GM12878 (cell line): ENCODE results near the gene PRR12. TPM values are rescaled to one million over a fixed set of nuclear protein-coding genes. Genes with fewer than 3 reads are reported as not detected.

Source experiments
- ATAC-seq: fragments of 200-7000 bp; cut with Tn5 transposase; 3 replicates; pipeline ENCODE4 v1.9.1; 2020; ENCODE audit warnings: mild to moderate bottlenecking, moderate library complexity
- BruUV-seq: library from RNA; stranded (reverse); fragments of 400-500 nt; replicated peaks from 2 replicates; lab custom pipeline; 2021; lab: Mats Ljungman, UMichigan
- CTCF ChIA-PET: fragments of 300-600 bp; sonication (Branson Sonifier 250); formaldehyde crosslinking; extraction: SDS; loops from one replicate; lab custom pipeline; 2021; ENCODE audit warnings: inconsistent platforms; lab: Yijun Ruan, JAX
- POLR2A ChIA-PET: fragments of 350-600 bp; formaldehyde crosslinking; extraction: SDS; loops from one replicate; lab custom pipeline; 2021; ENCODE audit warnings: inconsistent platforms; lab: Charles Lee
- RAD21 ChIA-PET: fragments of 300-600 bp; sonication (Branson Sonifier 250); formaldehyde crosslinking; loops from one replicate; lab custom pipeline; 2023; ENCODE audit warnings: antibody characterized with exemption; ENCODE audit not compliant: unreplicated experiment; lab: Charles Lee
- SMC1A ChIA-PET: fragments of 300-600 bp; sonication (Branson Sonifier 250); formaldehyde crosslinking; loops from one replicate; lab custom pipeline; 2023; ENCODE audit not compliant: unreplicated experiment, uncharacterized antibody; lab: Charles Lee
- DNase-seq: peaks from one replicate; pipeline ENCODE4 v3.0.0-alpha.2; 2011; ENCODE audit warnings: low read depth, low spot score
- FAIRE-seq: peaks from 3 replicates; lab custom pipeline; 2011; peaks lifted over from hg19 to GRCh38; lab: Jason Lieb, UNC
- H2AFZ ChIP-seq: 2 replicates; pipeline ENCODE4 v1.6.0; 2011; ENCODE audit warnings: low read depth, low read length, control low read depth; ENCODE audit not compliant: control insufficient read depth
- H3K27ac ChIP-seq: 2 replicates; pipeline ENCODE4 v1.5.1; 2011; ENCODE audit warnings: control low read depth; ENCODE audit not compliant: control insufficient read depth, insufficient read depth
- H3K27me3 ChIP-seq, 2 experiments: replicated peaks in 1 of 2; 2 replicates each; pipeline versions ENCODE4 v1.6.0 to v1.6.1; 2011; ENCODE audit warnings: low read length in 1 of 2; ENCODE audit not compliant: control insufficient read depth in 2 of 2, insufficient read depth in 2 of 2
- H3K36me3 ChIP-seq, 2 experiments: 2 replicates each; pipeline ENCODE4 v1.5.1; 2011; ENCODE audit warnings: low read length in 1 of 2; ENCODE audit not compliant: control insufficient read depth in 2 of 2, insufficient read depth in 2 of 2
- H3K4me1 ChIP-seq: 2 replicates; pipeline ENCODE4 v1.6.1; 2011; ENCODE audit warnings: mild to moderate bottlenecking, low read length, moderate library complexity, mixed read lengths; ENCODE audit not compliant: control insufficient read depth, insufficient read depth
- H3K4me2 ChIP-seq: 2 replicates; pipeline ENCODE4 v1.6.0; 2011; ENCODE audit warnings: control low read depth; ENCODE audit not compliant: control insufficient read depth, insufficient read depth
- H3K4me3 ChIP-seq: fragments of 200-600 bp; sonication (generic); 2 replicates; pipeline ENCODE4 v1.5.1; 2016
- H3K79me2 ChIP-seq: 2 replicates; pipeline ENCODE4 v1.6.0; 2011; ENCODE audit warnings: low read length; ENCODE audit not compliant: control insufficient read depth, insufficient read depth
- H3K9ac ChIP-seq: 2 replicates; pipeline ENCODE4 v1.8.0; 2011; ENCODE audit warnings: low read length, control low read depth, mixed read lengths; ENCODE audit not compliant: control insufficient read depth, insufficient read depth
- H3K9me3 ChIP-seq: replicated peaks from 3 replicates; pipeline ENCODE4 v1.5.1; 2011; ENCODE audit warnings: mild to moderate bottlenecking, low read length; ENCODE audit not compliant: control insufficient read depth, insufficient read depth
- H4K20me1 ChIP-seq: 2 replicates; pipeline ENCODE4 v1.6.0; 2011; ENCODE audit not compliant: control insufficient read depth, insufficient read depth
- ASH2L ChIP-seq: fragments of 300-600, 200-600 bp; sonication (generic); IDR thresholded peaks from 2 replicates; pipeline ENCODE4 v1.6.1; 2017; ENCODE audit warnings: low read depth, mild to moderate bottlenecking, borderline replicate concordance
- GATAD2B ChIP-seq: fragments of 450-650 bp; conservative IDR thresholded peaks from 2 replicates; pipeline ENCODE4 v1.6.1; 2017; ENCODE audit warnings: low read depth, mild to moderate bottlenecking, moderate library complexity
- IKZF1 ChIP-seq: fragments of 450-650 bp; conservative IDR thresholded peaks from 2 replicates; pipeline ENCODE4 v1.6.1; 2017; ENCODE audit warnings: antibody characterized with exemption, mild to moderate bottlenecking
- IRF3 ChIP-seq: fragments of 450-650 bp; IDR thresholded peaks from 2 replicates; pipeline ENCODE4 v1.6.1; 2014; ENCODE audit warnings: mild to moderate bottlenecking
- MLLT1 ChIP-seq: fragments of 450-650 bp; IDR thresholded peaks from 2 replicates; pipeline ENCODE4 v1.6.1; 2016; ENCODE audit warnings: mild to moderate bottlenecking
- MTA3 ChIP-seq: IDR thresholded peaks from 2 replicates; pipeline ENCODE4 v1.6.1; 2012; ENCODE audit warnings: low read length, inconsistent platforms, borderline replicate concordance
- RAD51 ChIP-seq: fragments of 450-650 bp; IDR thresholded peaks from 2 replicates; pipeline ENCODE4 v1.6.1; 2016; ENCODE audit warnings: moderate library complexity, mild to moderate bottlenecking, inconsistent platforms
- RELA ChIP-seq: fragments of 450-650 bp; IDR thresholded peaks from 2 replicates; pipeline ENCODE4 v1.8.0; 2014; ENCODE audit warnings: borderline replicate concordance; ENCODE audit not compliant: partially characterized antibody
- SMAD5 ChIP-seq: IDR thresholded peaks from 2 replicates; pipeline ENCODE4 v1.6.1; 2016; ENCODE audit warnings: antibody characterized with exemption, low read depth
- SREBF1 ChIP-seq: IDR thresholded peaks from 2 replicates; pipeline ENCODE4 v1.6.1; 2012; ENCODE audit warnings: mild to moderate bottlenecking, low read length
- WRNIP1 ChIP-seq: IDR thresholded peaks from 2 replicates; pipeline ENCODE4 v1.6.1; 2011; ENCODE audit warnings: low read depth, low read length, improper control_type of control experiment, borderline replicate concordance
- ZNF24 ChIP-seq: fragments of 450-650 bp; IDR thresholded peaks from 2 replicates; pipeline ENCODE4 v1.6.1; 2017; ENCODE audit warnings: antibody characterized with exemption, mild to moderate bottlenecking
- WGBS: methylation state at CpG from one replicate; pipeline ENCODE4 v1.1.6; 2016; ENCODE audit warnings: low lambda C conversion rate; ENCODE audit not compliant: insufficient replicate concordance, insufficient coverage; ENCODE audit errors: missing lambda C conversion rate; 5-methylcytosine and 5-hydroxymethylcytosine counted together
- in situ Hi-C: fragments of 300-500 bp; cut with MboI; formaldehyde crosslinking; loops from 9 replicates; pipeline ENCODE4 v1.14.3; 2018; ENCODE audit warnings: mixed read lengths
- intact Hi-C: fragments of 100-400 bp; cut with micrococcal nuclease; formaldehyde crosslinking; loops from one replicate; pipeline ENCODE4 v1.14.2; 2022; ENCODE audit not compliant: unreplicated experiment
- polyA plus RNA-seq, 11 experiments: library from polyadenylated mRNA; depleted of rRNA in 4 of 11; unstranded in 6 of 11; stranded (reverse) in 5 of 11; fragments of >200 nt; fragmentation: Nextera tagmentation in 4 of 11; fragmentation: Illumina TruSeq in 1 of 11; extraction: Ambion mirVana in 4 of 11; extraction: Trizol in 1 of 11; gene quantifications; 1 replicate in 1 of 11; 2 replicates in 10 of 11; pipeline versions ENCODE4 v1.2.1 to v1.2.3, GENCODE V29; 2011 to 2016; ENCODE audit warnings: inconsistent platforms in 2 of 11, missing spikeins in 2 of 11, low read depth in 1 of 11
- total RNA-seq, 4 experiments: library from RNA; depleted of rRNA in 3 of 4; stranded (reverse); fragments of >200 nt in 3 of 4; fragmentation: Illumina TruSeq in 1 of 4; extraction: Trizol in 1 of 4; gene quantifications; 2 replicates each; pipeline versions ENCODE4 v1.2.1 to v1.2.3, GENCODE V29; 2013 to 2021
- TF ChIP-seq, protein P1 (sequence below), 3 experiments: IDR thresholded peaks in 2 of 3; conservative IDR thresholded peaks in 1 of 3; 2 replicates each; pipeline ENCODE4 v1.5.1; 2011; ENCODE audit warnings: low read depth in 3 of 3, low read length in 3 of 3, mild to moderate bottlenecking in 3 of 3, control low read depth in 2 of 3, moderate library complexity in 2 of 3, inconsistent platforms in 1 of 3, mixed read lengths in 1 of 3; ENCODE audit not compliant: control insufficient read depth in 2 of 3, insufficient read depth in 1 of 3; ENCODE audit errors: extremely low read depth in 1 of 3
- TF ChIP-seq, protein P2 (sequence below): fragments of 450-650 bp; IDR thresholded peaks from 2 replicates; pipeline ENCODE4 v1.6.1; 2017; ENCODE audit warnings: mild to moderate bottlenecking, low read depth, inconsistent platforms; ENCODE audit not compliant: poor library complexity, severe bottlenecking

Gene PRR12
- total and polyA plus RNA-seq, 10 of the 15 experiments (the other 5 are each of a cell fraction or from before 2014, with no cell fraction given): 0.02 to 25.3 (median 1.6) TPM

GRCh38 chr19:49657493-49658138, 66.6 kb downstream of the PRR12 start:
- RAD21 ChIA-PET: no interaction called here

More at GRCh38 chr19:49657493-49658138, 66.6 kb downstream of the PRR12 start:
- H4K20me1 ChIP-seq: no peaks in the 10 kb centered on the region; the same call in 1 of the 2 replicates
- TF ChIP-seq ZNF24 (no peak), GATAD2B (no peak), SMAD5 (no peak), SREBF1 (no peak), IRF3 (no peak), MLLT1 (no peak), IKZF1 (no peak), RAD51 (no peak), WRNIP1 (no peak), ASH2L (no peak), RELA (no peak), MTA3 (no peak)
- TF ChIP-seq, protein P1, sequence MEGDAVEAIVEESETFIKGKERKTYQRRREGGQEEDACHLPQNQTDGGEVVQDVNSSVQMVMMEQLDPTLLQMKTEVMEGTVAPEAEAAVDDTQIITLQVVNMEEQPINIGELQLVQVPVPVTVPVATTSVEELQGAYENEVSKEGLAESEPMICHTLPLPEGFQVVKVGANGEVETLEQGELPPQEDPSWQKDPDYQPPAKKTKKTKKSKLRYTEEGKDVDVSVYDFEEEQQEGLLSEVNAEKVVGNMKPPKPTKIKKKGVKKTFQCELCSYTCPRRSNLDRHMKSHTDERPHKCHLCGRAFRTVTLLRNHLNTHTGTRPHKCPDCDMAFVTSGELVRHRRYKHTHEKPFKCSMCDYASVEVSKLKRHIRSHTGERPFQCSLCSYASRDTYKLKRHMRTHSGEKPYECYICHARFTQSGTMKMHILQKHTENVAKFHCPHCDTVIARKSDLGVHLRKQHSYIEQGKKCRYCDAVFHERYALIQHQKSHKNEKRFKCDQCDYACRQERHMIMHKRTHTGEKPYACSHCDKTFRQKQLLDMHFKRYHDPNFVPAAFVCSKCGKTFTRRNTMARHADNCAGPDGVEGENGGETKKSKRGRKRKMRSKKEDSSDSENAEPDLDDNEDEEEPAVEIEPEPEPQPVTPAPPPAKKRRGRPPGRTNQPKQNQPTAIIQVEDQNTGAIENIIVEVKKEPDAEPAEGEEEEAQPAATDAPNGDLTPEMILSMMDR (IDR thresholded peaks at IDR 0.05 in 2 of 3, conservative IDR thresholded peaks at IDR 0.05 in 1 of 3; ENCODE audit: control insufficient read depth in 2 of 3, extremely low read depth in 1 of 3, insufficient read depth in 1 of 3, low read depth in 3 of 3, low read length in 3 of 3): no peak
- TF ChIP-seq, protein P2, sequence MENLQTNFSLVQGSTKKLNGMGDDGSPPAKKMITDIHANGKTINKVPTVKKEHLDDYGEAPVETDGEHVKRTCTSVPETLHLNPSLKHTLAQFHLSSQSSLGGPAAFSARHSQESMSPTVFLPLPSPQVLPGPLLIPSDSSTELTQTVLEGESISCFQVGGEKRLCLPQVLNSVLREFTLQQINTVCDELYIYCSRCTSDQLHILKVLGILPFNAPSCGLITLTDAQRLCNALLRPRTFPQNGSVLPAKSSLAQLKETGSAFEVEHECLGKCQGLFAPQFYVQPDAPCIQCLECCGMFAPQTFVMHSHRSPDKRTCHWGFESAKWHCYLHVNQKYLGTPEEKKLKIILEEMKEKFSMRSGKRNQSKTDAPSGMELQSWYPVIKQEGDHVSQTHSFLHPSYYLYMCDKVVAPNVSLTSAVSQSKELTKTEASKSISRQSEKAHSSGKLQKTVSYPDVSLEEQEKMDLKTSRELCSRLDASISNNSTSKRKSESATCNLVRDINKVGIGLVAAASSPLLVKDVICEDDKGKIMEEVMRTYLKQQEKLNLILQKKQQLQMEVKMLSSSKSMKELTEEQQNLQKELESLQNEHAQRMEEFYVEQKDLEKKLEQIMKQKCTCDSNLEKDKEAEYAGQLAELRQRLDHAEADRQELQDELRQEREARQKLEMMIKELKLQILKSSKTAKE: no peak
- TF ChIP-seq, all 136 proteins: peak for 0
- H3K36me3 ChIP-seq: peaks cover 7 to 46% of the 10 kb centered on the region in 2 experiments
- H3K27ac ChIP-seq: no peak overlapping the region
- no peak for DNase-seq
- H3K4me1 ChIP-seq: peaks cover 1% of the 10 kb centered on the region; the same call in 1 of the 2 replicates
- intact Hi-C loops (no loop called here), in situ Hi-C loops (no loop called here)
- no peak for ATAC-seq
- ChIA-PET CTCF (interaction anchor here (0.5 kb wide), 1 partner anchor 17 kb away, joined by 3 read pairs; no protein-coding TSS in a partner anchor), POLR2A (interaction anchor here (0.6 kb wide), 1 partner anchor 16 kb away, joined by 3 read pairs; the partner anchor contains the start of gene SCAF1), SMC1A (no interaction called here)
- no peak for FAIRE-seq
- WGBS: 96% methylated on average over 22 of the region's 22 CpGs
- H3K4me2 ChIP-seq: no peak overlapping the region
- peaks cover 1% of the 10 kb centered on the region; the same call in 1 of the 2 replicates for H3K79me2 ChIP-seq
- no TSS peak for BruUV-seq
- no peak overlapping the region for H3K9ac ChIP-seq
- no peak overlapping the region for H2AFZ ChIP-seq
- no peaks in the 10 kb centered on the region for H3K9me3 ChIP-seq
- no peak overlapping the region for H3K4me3 ChIP-seq
- no peaks in the 10 kb centered on the region for H3K27me3 ChIP-seq
